Activated CD4-positive, alpha-beta T cell treated with anti-CD3 and anti-CD28 coated beads for 36 hours (primary cell): Measurements from ENCODE around the gene MYOZ1. TPM values are rescaled to one million over a fixed set of nuclear protein-coding genes. Genes with fewer than 3 reads are reported as not detected.
"Not testable (repeated sequence)": the region's sequence is repeated elsewhere in the genome, so short reads cannot be mapped to it uniquely, and the experiment has no call there.

ENCODE experiments used
- ATAC-seq: fragments of 200-7000 bp; cut with Tn5 transposase; one replicate; pipeline ENCODE4 v1.10.0; 2021; ENCODE audit warnings: mild to moderate bottlenecking, moderate library complexity
- CTCF ChIA-PET: fragments of 350-600 bp; sonication (Branson Sonifier 250); formaldehyde crosslinking; loops from one replicate; lab custom pipeline; 2021; ENCODE audit warnings: antibody characterized with exemption; lab: Charles Lee
- POLR2A ChIA-PET: fragments of 350-600 bp; sonication (Branson Sonifier 250); formaldehyde crosslinking; loops from one replicate; lab custom pipeline; 2021; ENCODE audit warnings: antibody characterized with exemption, inconsistent platforms; lab: Charles Lee
- DNase-seq: peaks from one replicate; pipeline ENCODE4 v3.0.0-alpha.2; 2020
- H3K27ac Mint-ChIP-seq: one replicate; pipeline ENCODE4 v1.8.0; 2021; ENCODE audit warnings: mixed read lengths
- H3K27me3 Mint-ChIP-seq: one replicate; pipeline ENCODE4 v1.8.0; 2021; ENCODE audit warnings: mixed read lengths
- H3K36me3 Mint-ChIP-seq: one replicate; pipeline ENCODE4 v1.8.0; 2021; ENCODE audit warnings: low read depth, mixed read lengths
- H3K4me1 Mint-ChIP-seq: one replicate; pipeline ENCODE4 v1.8.0; 2021; ENCODE audit warnings: mixed read lengths
- H3K4me3 Mint-ChIP-seq: one replicate; pipeline ENCODE4 v1.8.0; 2021; ENCODE audit warnings: mild to moderate bottlenecking, moderate library complexity, mixed read lengths
- H3K9me3 Mint-ChIP-seq: one replicate; pipeline ENCODE4 v1.8.0; 2021; ENCODE audit warnings: low read depth, mixed read lengths
- intact Hi-C, 2 experiments: fragments of 100-400 bp; cut with DNase I in 1 of 2; cut with micrococcal nuclease in 1 of 2; formaldehyde crosslinking; loops; one replicate each; pipeline versions ENCODE4 v1.14.2 to v1.15.1; 2022 to 2024; cut with DNase I, micrococcal nuclease
- total RNA-seq, 2 experiments: library from RNA; stranded (reverse); gene quantifications; one replicate each; pipeline ENCODE4 v1.2.3, GENCODE V29; 2021

The MYOZ1 gene
- total RNA-seq, 2 experiments from 2014 or later: not detected

DNA sequence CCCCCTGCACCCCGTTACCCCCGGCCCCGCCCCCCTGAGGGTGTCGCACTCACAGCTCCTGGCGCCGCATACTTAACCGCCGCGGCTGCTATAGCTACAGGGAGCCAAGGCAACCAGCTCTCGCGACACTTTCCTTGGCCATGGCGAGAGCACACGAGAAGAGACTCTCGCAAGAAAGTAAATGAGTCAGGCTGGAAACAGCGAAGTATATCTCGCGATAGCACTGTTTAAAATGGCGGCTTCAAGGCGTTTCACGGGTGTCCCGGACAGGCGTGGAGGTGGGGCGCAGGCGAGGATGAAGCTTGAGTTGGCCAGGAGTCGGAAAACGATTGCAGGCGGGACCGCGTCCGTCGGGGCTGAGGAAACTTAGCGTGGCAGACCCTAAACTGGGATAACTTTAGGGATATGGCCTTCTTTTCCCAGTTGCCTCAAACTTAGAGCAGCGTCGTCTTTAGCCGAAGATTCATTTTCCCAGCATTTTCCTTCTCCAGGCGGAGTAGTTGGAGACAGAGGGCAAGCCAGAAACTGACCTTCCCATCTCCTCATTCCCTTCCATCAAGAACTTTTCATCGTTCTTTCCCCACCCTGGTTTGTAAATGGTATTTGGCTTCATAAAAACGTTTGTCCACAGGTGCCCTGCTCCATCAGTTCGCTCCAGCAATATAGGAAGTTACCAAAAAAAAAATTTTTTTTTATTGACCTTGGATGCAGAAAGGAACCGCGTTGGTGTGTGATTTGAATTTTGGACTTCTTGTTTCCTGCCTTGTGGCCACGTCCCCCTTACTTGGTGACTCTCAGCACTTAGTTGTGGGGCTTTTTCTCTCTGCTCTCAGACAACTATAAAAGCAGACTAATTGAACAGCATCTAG lies 15.2 kb downstream of the MYOZ1 start:
- DNase-seq (peak; percentile 97), ATAC-seq (peak; percentile 99)
- POLR2A ChIA-PET: interaction anchor here (0.6 to 1.9 kb wide), 4 partner anchors 131 to 537 kb away, joined by 3 to 6 read pairs (median 6); partner anchors contain the start of genes DNAJC9, MRPS16 and PPP3CB
- Mint-ChIP-seq H3K27me3 (no peaks in the 10 kb centered on the region), H3K4me3 (peak overlapping the region; percentile 96), H3K9me3 (no peaks in the 10 kb centered on the region), H3K4me1 (peaks cover 19% of the 10 kb centered on the region), H3K27ac (peak overlapping the region; percentile 98), H3K36me3 (peaks cover 5% of the 10 kb centered on the region)
- intact Hi-C loops: loop anchor here (1.0 to 5.0 kb wide), 14 partner anchors 104 to 1201 kb away; partner anchors contain the start of genes MRPS16 (in 2 of the 2), ANXA7 (in 1 of the 2), CFAP70 (in 1 of the 2) and DNAJC9 (in 1 of the 2)
- CTCF ChIA-PET: interaction anchor here (1.4 to 4.6 kb wide), 3 partner anchors 18 to 97 kb away, joined by 4 to 22 read pairs (median 6); no protein-coding TSS in a partner anchor

DNA sequence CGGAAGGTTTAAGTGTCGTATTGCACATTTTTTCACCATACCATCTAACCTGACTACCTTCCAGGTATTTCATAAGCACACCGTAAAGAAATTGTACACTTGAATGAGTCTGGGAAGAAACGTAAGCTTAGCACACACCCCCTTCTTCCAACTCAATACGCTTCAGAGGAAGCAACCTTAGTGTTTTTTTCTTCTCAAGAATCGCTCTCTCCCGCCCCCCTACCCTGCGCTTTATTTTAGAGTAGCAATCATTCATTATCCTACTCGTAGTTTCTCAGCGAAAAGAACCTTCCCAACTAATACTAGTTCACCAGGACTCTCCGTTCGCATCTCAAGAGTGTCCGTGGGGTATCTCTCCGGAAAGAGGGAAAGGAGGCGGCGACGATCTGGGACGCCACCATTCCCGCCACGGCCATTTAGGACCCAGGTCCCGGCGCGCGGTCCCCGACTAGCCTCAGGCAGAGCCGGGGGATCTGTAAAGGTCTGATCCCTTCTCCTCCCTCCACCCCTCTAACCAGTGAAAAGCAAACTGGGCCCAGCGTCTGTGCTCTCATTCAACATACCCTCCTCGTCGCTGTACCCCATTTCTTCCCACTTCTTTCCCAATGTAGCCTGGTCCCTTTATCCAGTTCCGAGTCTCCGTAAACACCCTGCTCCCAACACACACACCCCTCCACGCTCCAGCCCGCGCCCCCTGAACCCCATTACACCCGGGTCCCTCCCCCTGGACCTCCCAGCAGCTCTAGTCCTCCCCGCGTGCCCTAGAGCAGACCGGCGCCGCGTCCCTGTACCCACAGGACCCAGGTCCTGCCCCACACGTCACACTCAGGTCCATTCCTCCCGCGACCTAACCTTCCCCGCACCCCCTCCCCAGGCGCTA lies 16.0 kb downstream of the MYOZ1 start:
- peak overlapping the region; percentile 55 for H3K27ac Mint-ChIP-seq
- H3K4me3 Mint-ChIP-seq: peak overlapping the region; percentile 96
- ChIA-PET CTCF (interaction anchor here (0.6 to 1.8 kb wide), 3 partner anchors 20 to 535 kb away, joined by 4 to 6 read pairs (median 4); no protein-coding TSS in a partner anchor), POLR2A (interaction anchor here (0.6 to 1.9 kb wide), 6 partner anchors 130 to 536 kb away, joined by 3 to 6 read pairs (median 4); partner anchors contain the start of genes DNAJC9, MRPS16 and PPP3CB)
- DNase-seq (peak; percentile 30), ATAC-seq (peak; percentile 67)
- no peaks in the 10 kb centered on the region for H3K9me3 Mint-ChIP-seq
- peaks cover 19% of the 10 kb centered on the region for H3K4me1 Mint-ChIP-seq
- peaks cover 5% of the 10 kb centered on the region for H3K36me3 Mint-ChIP-seq
- intact Hi-C loops: loop anchor here (1.0 to 5.0 kb wide), 5 partner anchors 147 to 1202 kb away; partner anchors contain the start of genes ANXA7 (in 1 of the 2), DNAJC9 (in 1 of the 2), KAT6B (in 1 of the 2) and MRPS16 (in 1 of the 2)
- H3K27me3 Mint-ChIP-seq: no peaks in the 10 kb centered on the region

DNA sequence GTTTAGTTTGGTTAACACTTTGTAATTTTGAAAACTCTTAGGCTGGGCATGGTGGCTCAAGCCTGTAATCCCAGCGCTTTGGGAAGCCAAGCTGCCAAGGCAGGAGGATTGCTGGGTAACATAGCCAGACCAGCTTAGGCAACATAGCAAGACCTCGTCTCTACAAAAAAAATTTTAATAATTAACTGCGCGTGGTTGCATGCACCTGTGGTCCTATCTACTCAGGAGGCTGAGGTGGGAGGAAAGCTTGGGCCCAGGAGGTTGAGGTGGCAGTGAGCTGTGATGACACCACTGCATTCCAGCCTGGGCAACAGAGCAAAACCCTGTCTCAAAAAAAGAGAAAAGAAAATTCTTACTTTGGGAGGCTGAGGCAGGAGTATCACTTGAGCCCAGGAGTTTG lies 18.2 kb downstream of the MYOZ1 start:
- ChIA-PET CTCF (interaction anchor here (1.1 to 1.7 kb wide), 2 partner anchors 13 to 21 kb away, joined by 3 to 4 read pairs; no protein-coding TSS in a partner anchor), POLR2A (no interaction called here)
- H3K4me3 Mint-ChIP-seq: no peak overlapping the region
- intact Hi-C loops: no loop called here
- H3K27ac Mint-ChIP-seq: no peak overlapping the region
- peaks cover 19% of the 10 kb centered on the region for H3K4me1 Mint-ChIP-seq
- no peaks in the 10 kb centered on the region for H3K27me3 Mint-ChIP-seq
- ATAC-seq (no peak), DNase-seq (no peak)
- H3K9me3 Mint-ChIP-seq: no peaks in the 10 kb centered on the region
- peaks cover 5% of the 10 kb centered on the region for H3K36me3 Mint-ChIP-seq

DNA sequence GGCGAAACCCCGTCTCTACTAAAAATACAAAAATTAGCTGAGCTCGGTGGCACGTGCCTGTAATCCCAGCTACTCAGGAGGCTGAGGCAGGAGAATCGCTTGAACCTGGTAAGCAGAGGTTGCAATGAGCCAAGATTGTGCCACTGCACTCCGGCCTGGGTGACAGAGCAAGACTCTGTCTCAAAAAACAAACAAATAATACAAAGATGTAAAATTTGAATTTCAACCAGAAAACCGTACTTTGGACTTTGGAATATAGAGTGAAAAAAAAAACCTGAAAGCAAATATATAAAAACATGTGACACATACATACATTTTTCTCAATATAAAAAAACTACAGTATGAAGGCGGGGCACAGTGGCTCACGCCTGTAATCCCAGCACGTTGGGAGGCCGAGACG lies 20.3 kb downstream of the MYOZ1 start:
- H3K9me3 Mint-ChIP-seq, DNase-seq, H3K27ac Mint-ChIP-seq, ATAC-seq, CTCF ChIA-PET, intact Hi-C loops, POLR2A ChIA-PET, H3K4me3 Mint-ChIP-seq, H3K4me1 Mint-ChIP-seq, H3K36me3 Mint-ChIP-seq, H3K27me3 Mint-ChIP-seq: not testable (repeated sequence)

DNA sequence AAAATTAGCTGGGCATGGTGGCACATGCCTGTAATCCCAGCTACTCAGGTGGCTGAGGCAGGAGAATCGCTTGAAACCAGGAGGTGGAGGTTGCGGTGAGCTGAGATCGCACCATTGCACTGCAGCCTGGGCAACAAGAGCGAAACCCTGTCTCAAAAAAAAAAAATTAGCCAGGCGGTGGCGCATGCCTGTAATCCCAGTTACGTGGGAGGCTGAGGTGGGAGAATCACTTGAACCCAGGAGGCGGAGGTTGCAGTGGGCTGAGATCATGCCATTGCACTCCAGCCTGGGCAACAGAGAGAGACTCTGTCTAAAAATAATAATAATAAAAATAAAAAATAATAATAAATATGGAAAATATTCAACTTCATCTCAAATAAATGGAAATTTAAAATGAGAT lies 24.1 kb downstream of the MYOZ1 start:
- POLR2A ChIA-PET, H3K27ac Mint-ChIP-seq, H3K4me3 Mint-ChIP-seq, ATAC-seq, H3K27me3 Mint-ChIP-seq, H3K4me1 Mint-ChIP-seq, DNase-seq, H3K9me3 Mint-ChIP-seq, CTCF ChIA-PET, H3K36me3 Mint-ChIP-seq, intact Hi-C loops: not testable (repeated sequence)

DNA sequence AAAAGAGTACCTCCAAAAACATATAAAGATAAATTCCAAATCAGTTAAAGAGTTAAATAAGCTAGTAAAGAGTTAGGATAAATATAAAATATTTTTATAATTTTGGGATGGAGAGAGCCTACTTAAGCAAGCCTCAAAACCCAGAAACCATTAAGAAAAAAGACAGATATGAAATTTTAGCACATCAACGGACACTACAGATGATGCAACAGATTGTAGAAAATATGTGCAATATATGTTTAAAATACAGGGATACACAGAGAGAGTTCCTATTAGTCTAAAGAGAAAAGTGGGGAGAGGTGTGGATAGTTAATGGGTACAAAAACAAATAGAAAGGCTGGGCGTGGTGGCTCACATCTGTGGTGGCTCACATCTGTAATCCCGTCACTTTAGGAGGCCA lies 26.6 kb downstream of the MYOZ1 start:
- intact Hi-C loops: no loop called here
- ChIA-PET POLR2A (no interaction called here), CTCF (no interaction called here)
- Mint-ChIP-seq H3K27ac (no peak overlapping the region), H3K9me3 (no peaks in the 10 kb centered on the region), H3K4me1 (no peaks in the 10 kb centered on the region), H3K27me3 (no peaks in the 10 kb centered on the region), H3K36me3 (no peaks in the 10 kb centered on the region), H3K4me3 (no peak overlapping the region)
- no peak for ATAC-seq
- no peak for DNase-seq

DNA sequence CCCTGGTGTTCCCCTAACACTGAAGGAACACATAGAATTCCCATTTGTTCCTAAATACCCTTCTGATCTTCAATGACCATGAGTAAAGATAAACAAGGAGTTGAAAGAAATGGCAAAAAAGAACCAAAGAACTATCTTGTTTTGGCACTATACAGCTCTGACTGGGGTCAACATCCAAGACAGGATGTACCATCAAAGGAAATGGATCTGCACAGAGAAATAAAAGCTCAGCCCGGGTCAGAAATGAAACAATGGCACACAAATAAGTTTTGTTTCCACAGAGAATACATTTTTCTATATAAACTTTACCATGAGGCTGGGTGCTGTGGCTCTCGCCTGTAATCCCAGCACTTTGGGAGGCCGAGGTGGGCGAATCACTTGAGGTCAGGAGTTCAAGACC lies 32.2 kb downstream of the MYOZ1 start:
- DNase-seq (no peak), ATAC-seq (no peak)
- POLR2A ChIA-PET: no interaction called here
- intact Hi-C loops: no loop called here
- Mint-ChIP-seq H3K27me3 (no peaks in the 10 kb centered on the region), H3K27ac (no peak overlapping the region), H3K36me3 (peaks cover 3% of the 10 kb centered on the region), H3K4me1 (no peaks in the 10 kb centered on the region), H3K4me3 (no peak overlapping the region), H3K9me3 (no peaks in the 10 kb centered on the region)
- CTCF ChIA-PET: interaction anchor here (0.8 to 1.1 kb wide), 2 partner anchors 18 to 35 kb away, joined by 3 to 5 read pairs; partner anchors contain the start of gene USP54

DNA sequence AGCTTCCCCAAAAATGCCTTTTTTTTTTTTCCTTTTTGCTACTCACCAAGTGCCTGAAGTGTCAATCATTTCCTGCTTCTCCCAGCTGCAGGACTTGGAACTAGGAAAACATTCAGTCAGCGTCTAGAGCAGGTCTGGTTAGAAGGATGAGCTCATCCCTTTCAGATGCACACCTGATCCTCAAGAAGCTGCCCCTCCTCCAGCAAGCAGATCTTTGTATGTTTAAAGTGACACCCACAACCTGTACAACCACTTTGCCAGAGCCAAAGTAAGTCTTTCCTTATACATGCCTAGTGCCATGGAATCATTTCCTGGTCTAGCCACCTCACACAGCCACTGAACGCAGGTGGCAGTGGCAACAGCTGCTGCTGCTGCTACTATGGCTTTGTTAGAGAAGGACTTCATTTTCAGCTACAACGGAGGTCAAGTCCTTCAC lies 39.8 kb downstream of the MYOZ1 start:
- Mint-ChIP-seq H3K4me3 (no peak overlapping the region), H3K27ac (no peak overlapping the region), H3K27me3 (no peaks in the 10 kb centered on the region), H3K9me3 (no peaks in the 10 kb centered on the region), H3K4me1 (no peaks in the 10 kb centered on the region), H3K36me3 (peaks cover 3% of the 10 kb centered on the region)
- intact Hi-C loops: no loop called here
- ChIA-PET POLR2A (no interaction called here), CTCF (interaction anchor here (0.8 to 1.4 kb wide), 4 partner anchors 13 to 42 kb away, joined by 3 to 4 read pairs (median 3); no protein-coding TSS in a partner anchor)
- DNase-seq (no peak), ATAC-seq (no peak)

DNA sequence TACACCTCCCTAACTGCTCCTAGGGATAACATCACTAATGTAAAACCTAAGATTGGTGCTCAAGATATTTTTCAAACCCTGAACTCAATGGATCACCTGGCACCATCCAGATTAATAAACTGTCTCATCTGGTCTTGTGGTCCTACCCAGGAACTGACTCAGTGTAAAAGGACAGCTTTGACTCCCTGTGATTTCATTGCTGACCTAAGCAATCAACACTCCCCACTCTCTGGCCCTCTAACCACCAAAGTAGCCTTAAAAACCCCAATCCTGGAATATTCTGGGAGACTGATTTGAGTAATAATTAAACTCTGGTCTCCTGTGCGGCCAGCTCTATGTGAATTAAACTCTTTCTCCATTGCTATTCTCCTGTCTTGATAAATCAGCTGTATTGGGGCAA lies 43.9 kb downstream of the MYOZ1 start:
- ChIA-PET CTCF (interaction anchor here (1.8 kb wide), 1 partner anchor 68 kb away, joined by 9 read pairs; no protein-coding TSS in a partner anchor), POLR2A (no interaction called here)
- ATAC-seq: no peak
- Mint-ChIP-seq H3K36me3 (no peaks in the 10 kb centered on the region), H3K4me1 (peaks cover 2% of the 10 kb centered on the region), H3K4me3 (no peak overlapping the region), H3K27me3 (no peaks in the 10 kb centered on the region), H3K9me3 (no peaks in the 10 kb centered on the region), H3K27ac (no peak overlapping the region)
- intact Hi-C loops: no loop called here
- DNase-seq: no peak

DNA sequence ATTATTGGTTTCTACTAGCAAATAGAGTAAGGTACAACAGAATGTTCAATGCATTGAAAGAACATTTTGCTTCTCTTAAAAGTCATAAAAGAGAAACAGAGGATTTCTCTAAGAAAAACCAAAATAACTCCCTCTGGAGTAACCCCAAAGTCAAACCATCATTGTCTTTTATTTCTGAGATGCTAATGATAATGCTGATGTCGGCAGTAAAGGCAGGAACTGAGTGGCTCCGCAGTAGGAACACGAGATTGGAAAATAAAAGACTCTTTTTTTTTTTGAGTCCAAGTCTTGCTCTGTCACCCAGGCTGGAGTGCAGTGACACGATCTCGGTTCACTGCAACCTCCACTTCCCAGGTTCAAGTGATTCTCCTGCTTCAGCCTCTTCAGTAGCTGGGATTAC lies 47.5 kb downstream of the MYOZ1 start:
- no peak for DNase-seq
- Mint-ChIP-seq H3K9me3 (no peaks in the 10 kb centered on the region), H3K27me3 (no peaks in the 10 kb centered on the region), H3K4me3 (no peak overlapping the region), H3K4me1 (peaks cover 15% of the 10 kb centered on the region), H3K27ac (no peak overlapping the region), H3K36me3 (no peaks in the 10 kb centered on the region)
- POLR2A ChIA-PET: no interaction called here
- CTCF ChIA-PET: no interaction called here
- no peak for ATAC-seq
- intact Hi-C loops: no loop called here

DNA sequence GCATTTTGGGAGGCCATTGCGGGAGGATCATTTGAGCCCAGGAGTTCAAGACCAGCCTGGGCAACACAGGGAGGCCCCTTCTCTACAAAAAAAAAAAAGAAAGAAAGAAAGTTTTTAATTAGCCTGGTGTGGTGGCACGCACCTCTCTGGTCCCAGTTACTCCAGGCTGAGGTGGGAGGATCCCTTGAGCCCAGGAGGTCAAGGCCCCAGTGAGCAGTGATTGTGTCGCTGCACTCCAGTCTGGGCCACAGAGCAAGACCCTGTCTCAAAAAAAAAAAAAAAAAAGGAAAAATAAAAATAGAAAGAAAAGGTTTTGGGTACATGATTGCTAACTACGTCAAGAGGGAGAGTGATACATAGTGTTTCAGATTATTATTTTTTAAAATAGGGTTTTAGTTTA lies 48.2 kb downstream of the MYOZ1 start:
- CTCF ChIA-PET: no interaction called here
- intact Hi-C loops: no loop called here
- H3K36me3 Mint-ChIP-seq: no peaks in the 10 kb centered on the region
- H3K27ac Mint-ChIP-seq: no peak overlapping the region
- DNase-seq: no peak
- POLR2A ChIA-PET: no interaction called here
- no peak overlapping the region for H3K4me3 Mint-ChIP-seq
- H3K4me1 Mint-ChIP-seq: peaks cover 15% of the 10 kb centered on the region
- H3K27me3 Mint-ChIP-seq: peaks cover 2% of the 10 kb centered on the region
- ATAC-seq: no peak
- H3K9me3 Mint-ChIP-seq: no peaks in the 10 kb centered on the region
